Tibial artery (tissue), 4 donors: ENCODE measurements around the gene DCAF4.

Experiments used
- DNase-seq, 2 donors: peaks; one replicate each; pipeline ENCODE4 v3.0.0-alpha.2; 2019
- H3K27ac ChIP-seq, 2 donors: fragments of 200-600 bp; sonication (generic) in 1 of 2; 1 replicate in 1 of 2; 2 replicates in 1 of 2; pipeline ENCODE4 v1.5.1; 2018 to 2019; ENCODE audit warnings: mild to moderate bottlenecking in 1 of 2
- H3K27me3 ChIP-seq, 2 donors: fragments of 200-600 bp; sonication (generic) in 1 of 2; one replicate each; pipeline versions ENCODE4 v1.5.1 to v1.6.0; 2016 to 2019
- H3K36me3 ChIP-seq, 3 donors: fragments of 200-600 bp; sonication (generic) in 2 of 3; one replicate each; pipeline ENCODE4 v1.5.1; 2016 to 2019; ENCODE audit warnings: mild to moderate bottlenecking in 2 of 3
- H3K4me1 ChIP-seq, 4 donors: fragments of 200-600 bp; sonication (generic) in 2 of 4; 1 replicate in 3 of 4; 2 replicates in 1 of 4; pipeline ENCODE4 v1.5.1; 2016 to 2019
- H3K4me3 ChIP-seq, 2 donors: fragments of 200-600 bp; sonication (generic) in 1 of 2; 1 replicate in 1 of 2; 2 replicates in 1 of 2; pipeline ENCODE4 v1.5.1; 2018 to 2019; ENCODE audit warnings: mild to moderate bottlenecking in 2 of 2
- H3K9me3 ChIP-seq, 3 donors: fragments of 200-600 bp; sonication (generic) in 1 of 3; one replicate each; pipeline ENCODE4 v1.5.1; 2016 to 2019
- CTCF ChIP-seq, 2 experiments: fragments of 200-600 bp in 1 of 2; fragments of 450-650 bp in 1 of 2; IDR thresholded peaks; one replicate each; pipeline ENCODE4 v1.5.1; 2017 to 2019; ENCODE audit warnings: antibody characterized with exemption in 2 of 2, mild to moderate bottlenecking in 1 of 2, moderate library complexity in 1 of 2
- intact Hi-C: fragments of 100-400 bp; cut with DNase I; formaldehyde crosslinking; loops from one replicate; pipeline ENCODE4 v1.15.0; 2023; ENCODE audit warnings: low total_unique reads

Gene DCAF4

GRCh38 chr14:72904840-72905561 lies 21.3 kb upstream of the DCAF4 start:
- Histone ChIP-seq H3K27me3 (no peaks in the 10 kb centered on the region), H3K27ac (no peak overlapping the region), H3K9me3 (no peaks in the 10 kb centered on the region), H3K4me3 (no peak overlapping the region), H3K36me3 (no peaks in the 10 kb centered on the region), H3K4me1 (peaks cover 0 to 47% (median 34%) of the 10 kb centered on the region in 4 donors)
- peak; percentile 64 to 80 for DNase-seq
- peak; percentile 96 to 98 for TF ChIP-seq CTCF (IDR thresholded peaks at IDR 0.05)
- intact Hi-C loops = loop anchor here (2.0 kb wide), 1 partner anchor 388 kb away; no protein-coding TSS in a partner anchor

GRCh38 chr14:72906316-72906715 lies 19.9 kb upstream of the DCAF4 start:
- TF ChIP-seq CTCF (IDR thresholded peaks at IDR 0.05) = no peak
- Histone ChIP-seq H3K4me1 (peaks cover 0 to 47% (median 34%) of the 10 kb centered on the region in 4 donors), H3K27ac (peak overlapping the region in 1 of 2 donors; percentile 16), H3K4me3 (no peak overlapping the region), H3K36me3 (no peaks in the 10 kb centered on the region), H3K27me3 (no peaks in the 10 kb centered on the region), H3K9me3 (no peaks in the 10 kb centered on the region)
- no peak for DNase-seq
- intact Hi-C loops = no loop called here

DNA sequence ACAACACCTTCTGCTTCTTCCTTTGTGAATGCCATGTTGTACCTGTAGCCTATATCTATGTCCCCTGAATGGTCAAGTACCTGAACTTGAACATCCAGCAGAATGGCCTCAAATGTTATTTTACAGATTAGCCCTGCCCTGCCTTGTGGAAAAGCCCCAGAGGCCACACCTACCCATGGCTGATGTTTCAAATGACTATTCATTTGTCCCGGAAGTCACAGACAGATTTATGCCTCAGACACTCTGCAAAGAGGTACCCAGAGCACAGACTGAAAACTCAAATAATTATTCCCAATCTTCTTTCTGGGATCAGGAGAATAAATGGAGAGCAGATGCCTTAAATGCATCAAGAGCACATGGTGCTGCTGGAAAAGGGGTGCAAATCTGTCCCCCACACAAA lies 19.4 kb upstream of the DCAF4 start:
- no peak for DNase-seq
- intact Hi-C loops = no loop called here
- Histone ChIP-seq H3K4me1 (peaks cover 0 to 47% (median 34%) of the 10 kb centered on the region in 4 donors), H3K27ac (no peak overlapping the region), H3K27me3 (no peaks in the 10 kb centered on the region), H3K36me3 (no peaks in the 10 kb centered on the region), H3K4me3 (no peak overlapping the region), H3K9me3 (no peaks in the 10 kb centered on the region)
- no peak for TF ChIP-seq CTCF (IDR thresholded peaks at IDR 0.05)

GRCh38 chr14:72907886-72908285 lies 18.4 kb upstream of the DCAF4 start:
- peak overlapping the region; percentile 8 to 49 for H3K27ac ChIP-seq
- TF ChIP-seq CTCF (IDR thresholded peaks at IDR 0.05) = no peak
- DNase-seq = no peak

GRCh38 chr14:72909163-72909562 lies 17.1 kb upstream of the DCAF4 start:
- H3K9me3 ChIP-seq = no peaks in the 10 kb centered on the region
- H3K4me3 ChIP-seq = no peak overlapping the region
- no peaks in the 10 kb centered on the region for H3K27me3 ChIP-seq
- intact Hi-C loops = no loop called here
- peak overlapping the region; percentile 49 to 54 for H3K27ac ChIP-seq
- no peak for TF ChIP-seq CTCF (IDR thresholded peaks at IDR 0.05)
- peaks cover 0 to 47% (median 34%) of the 10 kb centered on the region in 4 donors for H3K4me1 ChIP-seq
- H3K36me3 ChIP-seq = no peaks in the 10 kb centered on the region
- DNase-seq = no peak

More at GRCh38 chr14:72907886-72908285, 18.4 kb upstream of the DCAF4 start:
- H3K4me3 ChIP-seq = no peak overlapping the region
- intact Hi-C loops = no loop called here
- H3K9me3 ChIP-seq = no peaks in the 10 kb centered on the region
- H3K36me3 ChIP-seq = no peaks in the 10 kb centered on the region
- H3K27me3 ChIP-seq = no peaks in the 10 kb centered on the region
- peaks cover 0 to 47% (median 34%) of the 10 kb centered on the region in 4 donors for H3K4me1 ChIP-seq
